ENCODE measurements around the gene UBE2J1. TPM values are rescaled to one million over a fixed set of nuclear protein-coding genes. Genes with fewer than 3 reads are reported as not detected.

UBE2J1 gene
- polyA plus RNA-seq, 1 donor (not counting 4 experiments of a cell fraction or from before 2014, with no cell fraction given): 26.7 TPM

GRCh38 chr6:89386917-89387491 is 34.5 kb upstream of the UBE2J1 start:
- no peaks in the 10 kb centered on the region for H3K9me1 ChIP-seq (ENCODE audit: control insufficient read depth, extremely low read depth, insufficient read depth, low read length)
- peaks cover 9% of the 10 kb centered on the region for H3K4me1 ChIP-seq (ENCODE audit: control insufficient read depth, extremely low read depth, insufficient read depth, low read length)
- H2AFZ ChIP-seq (ENCODE audit: control insufficient read depth, low read length): no peak overlapping the region
- H3K27ac ChIP-seq (ENCODE audit: control insufficient read depth, insufficient read depth, low read length): no peak overlapping the region
- dilution Hi-C loops (cut with MboI; ENCODE audit: extremely low pct_ligation_motif_present, low sequenced_read_pairs): no loop called here
- no peaks in the 10 kb centered on the region for H3K36me3 ChIP-seq (ENCODE audit: control insufficient read depth in 2 of 2, extremely low read depth in 1 of 2, insufficient read depth in 2 of 2, low read length in 2 of 2)
- H4K20me1 ChIP-seq (ENCODE audit: control insufficient read depth, extremely low read depth, insufficient read depth, low read length): no peaks in the 10 kb centered on the region
- TF ChIP-seq, protein P1, sequence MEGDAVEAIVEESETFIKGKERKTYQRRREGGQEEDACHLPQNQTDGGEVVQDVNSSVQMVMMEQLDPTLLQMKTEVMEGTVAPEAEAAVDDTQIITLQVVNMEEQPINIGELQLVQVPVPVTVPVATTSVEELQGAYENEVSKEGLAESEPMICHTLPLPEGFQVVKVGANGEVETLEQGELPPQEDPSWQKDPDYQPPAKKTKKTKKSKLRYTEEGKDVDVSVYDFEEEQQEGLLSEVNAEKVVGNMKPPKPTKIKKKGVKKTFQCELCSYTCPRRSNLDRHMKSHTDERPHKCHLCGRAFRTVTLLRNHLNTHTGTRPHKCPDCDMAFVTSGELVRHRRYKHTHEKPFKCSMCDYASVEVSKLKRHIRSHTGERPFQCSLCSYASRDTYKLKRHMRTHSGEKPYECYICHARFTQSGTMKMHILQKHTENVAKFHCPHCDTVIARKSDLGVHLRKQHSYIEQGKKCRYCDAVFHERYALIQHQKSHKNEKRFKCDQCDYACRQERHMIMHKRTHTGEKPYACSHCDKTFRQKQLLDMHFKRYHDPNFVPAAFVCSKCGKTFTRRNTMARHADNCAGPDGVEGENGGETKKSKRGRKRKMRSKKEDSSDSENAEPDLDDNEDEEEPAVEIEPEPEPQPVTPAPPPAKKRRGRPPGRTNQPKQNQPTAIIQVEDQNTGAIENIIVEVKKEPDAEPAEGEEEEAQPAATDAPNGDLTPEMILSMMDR (optimal IDR thresholded peaks at IDR 0.05 in 1 of 3, IDR thresholded peaks at IDR 0.05 in 1 of 3, conservative IDR thresholded peaks at IDR 0.05 in 1 of 3; ENCODE audit: extremely low read depth in 1 of 3, insufficient read depth in 2 of 3, low read length in 3 of 3): no peak
- no peak for TF ChIP-seq EZH2 (IDR thresholded peaks at IDR 0.05; ENCODE audit: low read length)
- H3K4me3 ChIP-seq (ENCODE audit: control insufficient read depth in 2 of 3, extremely low read depth in 1 of 3, insufficient read depth in 2 of 3, low read depth in 1 of 3, low read length in 3 of 3): no peak overlapping the region
- no peaks in the 10 kb centered on the region for H3K9me3 ChIP-seq (ENCODE audit: control insufficient read depth, low read depth, low read length)
- DNase-seq (ENCODE audit: low read depth, low spot score) (no peak), FAIRE-seq (no peak)
- no peak overlapping the region for H3K9ac ChIP-seq (ENCODE audit: control insufficient read depth, extremely low read depth, insufficient read depth, low read length)
- H3K27me3 ChIP-seq (ENCODE audit: control insufficient read depth, extremely low read depth, insufficient read depth, low read length): no peaks in the 10 kb centered on the region
- no peaks in the 10 kb centered on the region for H3K79me2 ChIP-seq (ENCODE audit: control insufficient read depth, insufficient read depth, low read length)
- no peak overlapping the region for H3K4me2 ChIP-seq (ENCODE audit: control insufficient read depth, extremely low read depth, insufficient read depth, low read depth, low read length)

DNA sequence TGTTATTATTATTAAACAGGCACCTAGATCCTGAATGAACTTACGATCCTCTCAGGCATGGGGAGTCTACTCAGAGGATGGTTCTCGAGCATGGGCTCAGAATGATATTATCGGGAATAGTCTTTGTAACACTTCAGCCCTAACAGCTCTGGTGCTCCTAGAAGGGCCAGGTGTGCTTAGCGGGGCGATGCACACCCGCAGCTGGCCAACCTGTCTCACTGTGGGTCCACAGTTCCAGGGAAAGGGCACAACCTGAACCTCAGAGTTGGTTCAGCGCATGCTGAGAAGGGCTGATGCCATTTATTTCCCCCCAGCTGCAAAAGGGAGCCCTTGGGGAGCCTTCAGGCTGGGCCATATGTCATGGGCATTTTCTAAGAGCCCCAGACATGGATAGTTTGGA is 33.3 kb upstream of the UBE2J1 start:
- Histone ChIP-seq H3K4me3 (ENCODE audit: control insufficient read depth in 2 of 3, extremely low read depth in 1 of 3, insufficient read depth in 2 of 3, low read depth in 1 of 3, low read length in 3 of 3) (no peak overlapping the region), H3K9ac (ENCODE audit: control insufficient read depth, extremely low read depth, insufficient read depth, low read length) (no peak overlapping the region), H3K4me2 (ENCODE audit: control insufficient read depth, extremely low read depth, insufficient read depth, low read depth, low read length) (peak overlapping the region; percentile 40), H3K9me1 (ENCODE audit: control insufficient read depth, extremely low read depth, insufficient read depth, low read length) (no peaks in the 10 kb centered on the region), H2AFZ (ENCODE audit: control insufficient read depth, low read length) (peak overlapping the region; percentile 45), H3K27ac (ENCODE audit: control insufficient read depth, insufficient read depth, low read length) (no peak overlapping the region), H3K9me3 (ENCODE audit: control insufficient read depth, low read depth, low read length) (no peaks in the 10 kb centered on the region), H3K36me3 (ENCODE audit: control insufficient read depth in 2 of 2, extremely low read depth in 1 of 2, insufficient read depth in 2 of 2, low read length in 2 of 2) (no peaks in the 10 kb centered on the region), H3K79me2 (ENCODE audit: control insufficient read depth, insufficient read depth, low read length) (no peaks in the 10 kb centered on the region), H3K4me1 (ENCODE audit: control insufficient read depth, extremely low read depth, insufficient read depth, low read length) (peaks cover 9% of the 10 kb centered on the region), H3K27me3 (ENCODE audit: control insufficient read depth, extremely low read depth, insufficient read depth, low read length) (no peaks in the 10 kb centered on the region), H4K20me1 (ENCODE audit: control insufficient read depth, extremely low read depth, insufficient read depth, low read length) (no peaks in the 10 kb centered on the region)
- TF ChIP-seq, protein P1 (optimal IDR thresholded peaks at IDR 0.05 in 1 of 3, IDR thresholded peaks at IDR 0.05 in 1 of 3, conservative IDR thresholded peaks at IDR 0.05 in 1 of 3; ENCODE audit: extremely low read depth in 1 of 3, insufficient read depth in 2 of 3, low read length in 3 of 3): no peak
- no peak for TF ChIP-seq EZH2 (IDR thresholded peaks at IDR 0.05; ENCODE audit: low read length)
- no peak for FAIRE-seq
- dilution Hi-C loops (cut with MboI; ENCODE audit: extremely low pct_ligation_motif_present, low sequenced_read_pairs): no loop called here
- no peak for DNase-seq (ENCODE audit: low read depth, low spot score)
